ENCODE data around the gene MROH8. TPM values are rescaled to one million over a fixed set of nuclear protein-coding genes. Genes with fewer than 3 reads are reported as not detected.
A peak's percentile ranks its signal among the peaks of the same experiment; 100 is the strongest.

The MROH8 gene
- total and polyA plus RNA-seq, 2 experiments from 2014 or later, result 5.8 to 12.1 TPM

DNA sequence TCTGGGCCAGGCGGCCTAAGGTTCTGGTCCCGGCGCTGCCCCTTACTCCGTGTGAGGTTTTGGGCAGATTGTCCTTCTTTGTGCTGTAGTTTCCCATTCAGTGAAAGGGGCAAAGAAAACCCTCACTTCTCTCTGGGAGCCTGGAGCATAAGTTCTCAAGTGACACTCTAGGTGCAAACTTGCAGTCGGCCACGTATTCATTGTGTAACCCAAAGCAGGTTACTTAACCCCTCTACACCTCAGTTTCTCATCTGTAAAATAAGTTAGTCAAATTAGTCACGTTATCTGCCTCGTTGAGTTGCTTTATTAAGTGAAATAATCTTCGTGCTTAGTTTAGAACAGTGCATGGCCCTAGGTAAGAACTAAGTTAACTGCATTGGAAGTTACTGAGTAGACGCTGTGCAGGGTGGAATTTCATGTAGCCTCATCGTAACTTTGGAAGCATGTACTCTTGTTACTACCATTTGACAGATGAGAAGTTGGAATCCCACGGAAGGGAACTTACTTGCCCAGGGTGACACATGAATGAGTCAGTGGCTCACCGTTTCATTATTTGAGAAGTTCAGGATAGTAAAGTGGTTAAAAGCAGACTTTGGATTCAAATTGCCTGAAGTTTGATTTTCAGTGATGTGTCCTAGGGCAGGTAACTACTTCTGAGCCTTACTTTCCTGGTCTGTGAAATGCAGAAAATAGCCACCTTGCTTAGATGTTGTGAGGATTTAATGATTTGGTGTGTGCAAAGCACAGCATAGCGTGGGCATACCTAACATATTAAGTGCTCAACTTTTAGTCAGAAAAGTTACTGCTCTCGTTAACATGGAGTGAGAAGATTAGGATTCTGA lies 556 bp upstream of the MROH8 start:
- Histone ChIP-seq H3K4me1 (ENCODE audit: low read depth) (no peaks in the 10 kb centered on the region), H3K4me3 (peak overlapping the region; percentile 61), H3K27me3 (no peaks in the 10 kb centered on the region), H3K27ac (peak overlapping the region; percentile 99), H3K36me3 (peaks cover 14% of the 10 kb centered on the region), H3K9me3 (ENCODE audit: low read depth) (no peaks in the 10 kb centered on the region)
- TF ChIP-seq, protein P1, sequence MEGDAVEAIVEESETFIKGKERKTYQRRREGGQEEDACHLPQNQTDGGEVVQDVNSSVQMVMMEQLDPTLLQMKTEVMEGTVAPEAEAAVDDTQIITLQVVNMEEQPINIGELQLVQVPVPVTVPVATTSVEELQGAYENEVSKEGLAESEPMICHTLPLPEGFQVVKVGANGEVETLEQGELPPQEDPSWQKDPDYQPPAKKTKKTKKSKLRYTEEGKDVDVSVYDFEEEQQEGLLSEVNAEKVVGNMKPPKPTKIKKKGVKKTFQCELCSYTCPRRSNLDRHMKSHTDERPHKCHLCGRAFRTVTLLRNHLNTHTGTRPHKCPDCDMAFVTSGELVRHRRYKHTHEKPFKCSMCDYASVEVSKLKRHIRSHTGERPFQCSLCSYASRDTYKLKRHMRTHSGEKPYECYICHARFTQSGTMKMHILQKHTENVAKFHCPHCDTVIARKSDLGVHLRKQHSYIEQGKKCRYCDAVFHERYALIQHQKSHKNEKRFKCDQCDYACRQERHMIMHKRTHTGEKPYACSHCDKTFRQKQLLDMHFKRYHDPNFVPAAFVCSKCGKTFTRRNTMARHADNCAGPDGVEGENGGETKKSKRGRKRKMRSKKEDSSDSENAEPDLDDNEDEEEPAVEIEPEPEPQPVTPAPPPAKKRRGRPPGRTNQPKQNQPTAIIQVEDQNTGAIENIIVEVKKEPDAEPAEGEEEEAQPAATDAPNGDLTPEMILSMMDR (IDR thresholded peaks at IDR 0.05; ENCODE audit: low read depth, low read length), result no peak
- peak in 1 of 2 donors; percentile 25 for DNase-seq (ENCODE audit: low read depth in 1 of 2, low spot score in 1 of 2)

GRCh38 chr20:37172836-37173235 lies 6.5 kb downstream of the MROH8 start:
- Histone ChIP-seq H3K36me3 (no peaks in the 10 kb centered on the region), H3K27ac (no peak overlapping the region), H3K4me3 (no peak overlapping the region), H3K9me3 (ENCODE audit: low read depth) (no peaks in the 10 kb centered on the region), H3K4me1 (ENCODE audit: low read depth) (no peaks in the 10 kb centered on the region), H3K27me3 (no peaks in the 10 kb centered on the region)
- TF ChIP-seq, protein P1 (IDR thresholded peaks at IDR 0.05; ENCODE audit: low read depth, low read length), result no peak
- no peak for DNase-seq (ENCODE audit: low read depth in 1 of 2, low spot score in 1 of 2)

GRCh38 chr20:37166867-37167266 lies 12.5 kb downstream of the MROH8 start:
- TF ChIP-seq, protein P1 (IDR thresholded peaks at IDR 0.05; ENCODE audit: low read depth, low read length), result no peak
- H3K27ac ChIP-seq, result no peak overlapping the region
- no peaks in the 10 kb centered on the region for H3K4me1 ChIP-seq (ENCODE audit: low read depth)
- DNase-seq (ENCODE audit: low read depth in 1 of 2, low spot score in 1 of 2), result no peak
- H3K36me3 ChIP-seq, result no peaks in the 10 kb centered on the region
- no peaks in the 10 kb centered on the region for H3K9me3 ChIP-seq (ENCODE audit: low read depth)
- no peaks in the 10 kb centered on the region for H3K27me3 ChIP-seq
- no peak overlapping the region for H3K4me3 ChIP-seq

- H3K36me3 ChIP-seq, result no peaks in the 10 kb centered on the region
- no peak overlapping the region for H3K27ac ChIP-seq
- TF ChIP-seq, protein P1 (IDR thresholded peaks at IDR 0.05; ENCODE audit: low read depth, low read length), result no peak
- no peaks in the 10 kb centered on the region for H3K9me3 ChIP-seq (ENCODE audit: low read depth)
- H3K4me3 ChIP-seq, result no peak overlapping the region
- H3K27me3 ChIP-seq, result no peaks in the 10 kb centered on the region
- H3K4me1 ChIP-seq (ENCODE audit: low read depth), result no peaks in the 10 kb centered on the region
- no peak for DNase-seq (ENCODE audit: low read depth in 1 of 2, low spot score in 1 of 2)
Measured at GRCh38 chr20:37165031-37165430, 14.3 kb downstream of the MROH8 start.

GRCh38 chr20:37163832-37164554 lies 15.4 kb downstream of the MROH8 start:
- no peak for DNase-seq (ENCODE audit: low read depth in 1 of 2, low spot score in 1 of 2)
- Histone ChIP-seq H3K4me1 (ENCODE audit: low read depth) (no peaks in the 10 kb centered on the region), H3K36me3 (no peaks in the 10 kb centered on the region), H3K27me3 (no peaks in the 10 kb centered on the region), H3K9me3 (ENCODE audit: low read depth) (no peaks in the 10 kb centered on the region), H3K4me3 (no peak overlapping the region), H3K27ac (no peak overlapping the region)
- TF ChIP-seq, protein P1 (IDR thresholded peaks at IDR 0.05; ENCODE audit: low read depth, low read length), result no peak

All from cardiac muscle cell (in vitro differentiated cells and primary cell).